Measurements from ENCODE around the gene SLC17A7. TPM values are rescaled to one million over a fixed set of nuclear protein-coding genes. Genes with fewer than 3 reads are reported as not detected.

The SLC17A7 gene
- total and polyA plus RNA-seq, 2 donors (not counting 3 experiments of a cell fraction or from before 2014, with no cell fraction given) = 0.07 to 0.13 TPM

- POLR2A ChIA-PET = no interaction called here
- CTCF ChIA-PET = interaction anchor here (0.5 to 2.8 kb wide), 13 partner anchors 9 to 217 kb away, joined by 3 to 11 read pairs (median 3); partner anchors contain the start of genes FLT3LG, GFY, PIH1D1 and TEAD2
- dilution Hi-C loops (cut with MboI; ENCODE audit: extremely low pct_ligation_motif_present, low sequenced_read_pairs) = no loop called here
Measured at GRCh38 chr19:49442354-49442753, 1.0 kb upstream of the SLC17A7 start.

GRCh38 chr19:49441960-49442350 lies 628 bp upstream of the SLC17A7 start:
- H3K27me3 ChIP-seq (ENCODE audit: control insufficient read depth in 2 of 2, insufficient read depth in 2 of 2, low read length in 2 of 2) = peaks cover 43 to 51% of the 10 kb centered on the region in 2 experiments
- no peaks in the 10 kb centered on the region for H3K79me2 ChIP-seq (ENCODE audit: control insufficient read depth, insufficient read depth, low read length)
- no peaks in the 10 kb centered on the region for H3K36me3 ChIP-seq (ENCODE audit: control insufficient read depth in 2 of 2, extremely low read depth in 1 of 2, insufficient read depth in 2 of 2, low read length in 2 of 2)
- H3K9me3 ChIP-seq (replicated peaks; ENCODE audit: control insufficient read depth, insufficient read depth, low read length) = no peaks in the 10 kb centered on the region
- CTCF ChIA-PET = interaction anchor here (1.0 to 2.8 kb wide), 4 partner anchors 16 to 63 kb away, joined by 3 to 11 read pairs (median 7); partner anchors contain the start of gene GFY
- no peak overlapping the region for H3K4me2 ChIP-seq (ENCODE audit: insufficient read depth, low read length)
- DNase-seq (ENCODE audit: low read depth, low spot score) (no peak), FAIRE-seq (no peak)
- H3K27ac ChIP-seq (ENCODE audit: insufficient read depth, low read depth, low read length) = no peak overlapping the region
- H3K4me1 ChIP-seq (ENCODE audit: control insufficient read depth, extremely low read depth, insufficient read depth, low read length) = no peaks in the 10 kb centered on the region
- POLR2A ChIA-PET = no interaction called here
- H3K9ac ChIP-seq (replicated peaks; ENCODE audit: extremely low read depth, insufficient read depth, low read length) = no peak overlapping the region
- H4K20me1 ChIP-seq (replicated peaks; ENCODE audit: control insufficient read depth, extremely low read depth, insufficient read depth, low read length) = no peaks in the 10 kb centered on the region
- no peak overlapping the region for H3K4me3 ChIP-seq (replicated peaks in 1 of 3; ENCODE audit: insufficient read depth in 1 of 3, low read depth in 1 of 3, low read length in 3 of 3)
- dilution Hi-C loops (cut with MboI; ENCODE audit: extremely low pct_ligation_motif_present, low sequenced_read_pairs) = no loop called here
- H2AFZ ChIP-seq (ENCODE audit: low read depth, low read length) = no peak overlapping the region
- TF ChIP-seq EZH2 (IDR thresholded peaks at IDR 0.05; ENCODE audit: borderline replicate concordance, low read depth, low read length, severe bottlenecking) (peak; percentile 41), CTCF (IDR thresholded peaks at IDR 0.05; ENCODE audit: extremely low read depth in 1 of 2, insufficient read depth in 1 of 2, low read depth in 1 of 2, low read length in 2 of 2) (no peak), POLR2A (IDR thresholded peaks at IDR 0.05; ENCODE audit: low read depth, low read length) (no peak), MYC (IDR thresholded peaks at IDR 0.05; ENCODE audit: low read depth, low read length) (no peak), JUN (IDR thresholded peaks at IDR 0.05; ENCODE audit: borderline replicate concordance, insufficient read depth, insufficient read length, low read depth) (no peak), GATA2 (IDR thresholded peaks at IDR 0.05; ENCODE audit: insufficient read depth, insufficient read length, low read depth, low read length) (no peak), FOS (IDR thresholded peaks at IDR 0.05; ENCODE audit: borderline replicate concordance, insufficient read depth, low read length) (no peak), POLR2AphosphoS5 (IDR thresholded peaks at IDR 0.05; ENCODE audit: insufficient read depth, low read depth, low read length) (no peak)
- intact Hi-C loops (cut with micrococcal nuclease) = no loop called here
- no peaks in the 10 kb centered on the region for H3K9me1 ChIP-seq (replicated peaks; ENCODE audit: control insufficient read depth, extremely low read depth, insufficient read depth, low read length)
- BruUV-seq (replicated peaks) = no TSS peak

More at GRCh38 chr19:49442354-49442753, 1.0 kb upstream of the SLC17A7 start:
- TF ChIP-seq GATA2 (IDR thresholded peaks at IDR 0.05; ENCODE audit: insufficient read depth, insufficient read length, low read depth, low read length) = no peak
- TF ChIP-seq EZH2 (IDR thresholded peaks at IDR 0.05; ENCODE audit: borderline replicate concordance, low read depth, low read length, severe bottlenecking) = peak; percentile 48
- no peak for TF ChIP-seq JUN (IDR thresholded peaks at IDR 0.05; ENCODE audit: borderline replicate concordance, insufficient read depth, insufficient read length, low read depth)
- TF ChIP-seq MAX (IDR thresholded peaks at IDR 0.05; ENCODE audit: insufficient read depth, insufficient read length) = no peak
- TF ChIP-seq MYC (IDR thresholded peaks at IDR 0.05; ENCODE audit: low read depth, low read length) = no peak
- H3K36me3 ChIP-seq (ENCODE audit: control insufficient read depth in 2 of 2, extremely low read depth in 1 of 2, insufficient read depth in 2 of 2, low read length in 2 of 2) = no peaks in the 10 kb centered on the region
- no peak overlapping the region for H3K4me2 ChIP-seq (ENCODE audit: insufficient read depth, low read length)
- DNase-seq (ENCODE audit: low read depth, low spot score) = no peak
- no peaks in the 10 kb centered on the region for H3K79me2 ChIP-seq (ENCODE audit: control insufficient read depth, insufficient read depth, low read length)
- H2AFZ ChIP-seq (ENCODE audit: low read depth, low read length) = peak overlapping the region; percentile 96
- H3K27ac ChIP-seq (ENCODE audit: insufficient read depth, low read depth, low read length) = no peak overlapping the region
- H3K4me3 ChIP-seq (replicated peaks in 1 of 3; ENCODE audit: insufficient read depth in 1 of 3, low read depth in 1 of 3, low read length in 3 of 3) = peak overlapping the region in 1 of 3 experiments; percentile 58
- H3K9ac ChIP-seq (replicated peaks; ENCODE audit: extremely low read depth, insufficient read depth, low read length) = no peak overlapping the region
- H3K27me3 ChIP-seq (ENCODE audit: control insufficient read depth in 2 of 2, insufficient read depth in 2 of 2, low read length in 2 of 2) = peaks cover 40 to 48% of the 10 kb centered on the region in 2 experiments
- H4K20me1 ChIP-seq (replicated peaks; ENCODE audit: control insufficient read depth, extremely low read depth, insufficient read depth, low read length) = no peaks in the 10 kb centered on the region
- H3K9me1 ChIP-seq (replicated peaks; ENCODE audit: control insufficient read depth, extremely low read depth, insufficient read depth, low read length) = no peaks in the 10 kb centered on the region
- intact Hi-C loops (cut with micrococcal nuclease) = no loop called here
- H3K4me1 ChIP-seq (ENCODE audit: control insufficient read depth, extremely low read depth, insufficient read depth, low read length) = no peaks in the 10 kb centered on the region
- no TSS peak for BruUV-seq (replicated peaks)
- no peak for FAIRE-seq
- no peaks in the 10 kb centered on the region for H3K9me3 ChIP-seq (replicated peaks; ENCODE audit: control insufficient read depth, insufficient read depth, low read length)
